HL-60 (cell line): ENCODE measurements around the gene TPX2.

Source experiments
- DNase-seq, 2 experiments: peaks; one replicate each; pipeline ENCODE4 v3.0.0-alpha.2; 2010 to 2020; ENCODE audit warnings: low read depth in 1 of 2, low spot score in 1 of 2
- H3K27ac ChIP-seq: fragments of 250-450 bp; sonication (Bioruptor Pico); replicated peaks from 2 replicates; pipeline ENCODE4 v1.5.1; 2020; ENCODE audit warnings: mild to moderate bottlenecking, moderate library complexity
- H3K27me3 ChIP-seq: fragments of 250-450 bp; sonication (Bioruptor Pico); 2 replicates; pipeline ENCODE4 v1.5.1; 2021; ENCODE audit warnings: mild to moderate bottlenecking, moderate library complexity; ENCODE audit not compliant: insufficient read depth, poor library complexity, severe bottlenecking
- H3K4me3 ChIP-seq: replicated peaks from 2 replicates; pipeline ENCODE4 v1.5.1; 2011; ENCODE audit warnings: mild to moderate bottlenecking, control low read depth, low read length; ENCODE audit not compliant: insufficient read depth
- GABPA ChIP-seq: IDR thresholded peaks from 2 replicates; pipeline ENCODE4 v1.6.1; 2012; ENCODE audit warnings: low read depth
- POLR2AphosphoS5 ChIP-seq: IDR thresholded peaks from 2 replicates; pipeline ENCODE4 v1.6.1; 2012; ENCODE audit warnings: low read depth
- REST ChIP-seq: IDR thresholded peaks from 2 replicates; pipeline ENCODE4 v1.6.1; 2012; ENCODE audit warnings: low read depth; ENCODE audit not compliant: insufficient replicate concordance
- SPI1 ChIP-seq: IDR thresholded peaks from 2 replicates; pipeline ENCODE4 v1.6.1; 2012; ENCODE audit warnings: low read depth, mild to moderate bottlenecking, borderline replicate concordance
- TF ChIP-seq, protein P1 (sequence below): IDR thresholded peaks from one replicate; pipeline ENCODE4 v1.5.1; 2011; ENCODE audit warnings: low read length, control low read depth, inconsistent platforms; ENCODE audit not compliant: insufficient read depth

The TPX2 gene

GRCh38 chr20:31848088-31848999 is 109.3 kb downstream of the TPX2 start:
- Histone ChIP-seq H3K27me3 (peaks cover 30% of the 10 kb centered on the region), H3K27ac (no peak overlapping the region), H3K4me3 (no peak overlapping the region)
- DNase-seq = no peak
- TF ChIP-seq REST (no peak), POLR2AphosphoS5 (no peak), GABPA (no peak), SPI1 (no peak)
- TF ChIP-seq, protein P1, sequence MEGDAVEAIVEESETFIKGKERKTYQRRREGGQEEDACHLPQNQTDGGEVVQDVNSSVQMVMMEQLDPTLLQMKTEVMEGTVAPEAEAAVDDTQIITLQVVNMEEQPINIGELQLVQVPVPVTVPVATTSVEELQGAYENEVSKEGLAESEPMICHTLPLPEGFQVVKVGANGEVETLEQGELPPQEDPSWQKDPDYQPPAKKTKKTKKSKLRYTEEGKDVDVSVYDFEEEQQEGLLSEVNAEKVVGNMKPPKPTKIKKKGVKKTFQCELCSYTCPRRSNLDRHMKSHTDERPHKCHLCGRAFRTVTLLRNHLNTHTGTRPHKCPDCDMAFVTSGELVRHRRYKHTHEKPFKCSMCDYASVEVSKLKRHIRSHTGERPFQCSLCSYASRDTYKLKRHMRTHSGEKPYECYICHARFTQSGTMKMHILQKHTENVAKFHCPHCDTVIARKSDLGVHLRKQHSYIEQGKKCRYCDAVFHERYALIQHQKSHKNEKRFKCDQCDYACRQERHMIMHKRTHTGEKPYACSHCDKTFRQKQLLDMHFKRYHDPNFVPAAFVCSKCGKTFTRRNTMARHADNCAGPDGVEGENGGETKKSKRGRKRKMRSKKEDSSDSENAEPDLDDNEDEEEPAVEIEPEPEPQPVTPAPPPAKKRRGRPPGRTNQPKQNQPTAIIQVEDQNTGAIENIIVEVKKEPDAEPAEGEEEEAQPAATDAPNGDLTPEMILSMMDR = no peak

DNA sequence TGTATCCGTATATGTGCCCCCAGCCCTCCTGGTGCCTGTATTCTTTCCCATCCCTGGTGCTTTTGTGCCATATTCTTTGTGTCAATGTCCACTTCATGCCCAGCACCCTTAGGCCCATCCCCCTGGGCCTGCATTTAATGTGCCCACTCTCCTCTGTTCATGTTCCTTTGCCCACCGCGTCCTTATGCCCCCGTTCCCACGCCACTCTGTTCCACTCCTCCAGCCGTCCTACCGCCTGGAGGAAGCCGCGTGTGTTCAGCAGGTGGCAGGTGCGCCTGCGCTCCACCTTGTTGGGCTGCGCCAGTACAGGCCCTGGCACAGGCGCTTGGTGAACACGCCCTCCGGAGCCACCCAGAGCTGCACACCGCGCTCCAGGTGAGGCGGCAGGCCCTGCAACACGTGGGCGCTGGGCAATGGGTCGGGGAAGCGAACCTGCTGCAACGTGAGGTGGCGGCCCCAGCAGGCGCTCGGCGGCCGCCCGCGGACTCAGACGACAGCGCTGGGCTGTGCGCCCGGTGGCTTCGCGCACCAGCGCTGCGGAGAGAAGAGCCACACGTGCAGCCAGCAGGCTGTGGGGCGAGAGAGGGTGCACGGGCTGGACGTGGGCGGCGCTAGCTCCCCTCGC is 110.3 kb downstream of the TPX2 start:
- TF ChIP-seq, protein P1 = no peak
- TF ChIP-seq POLR2AphosphoS5 (no peak), REST (no peak), SPI1 (no peak), GABPA (no peak)
- Histone ChIP-seq H3K27me3 (peaks cover 30% of the 10 kb centered on the region), H3K4me3 (no peak overlapping the region), H3K27ac (no peak overlapping the region)
- DNase-seq = no peak
